ENCODE data around the gene TFPI2.

The TFPI2 gene

GRCh38 chr7:93855797-93856196 lies 34.8 kb downstream of the TFPI2 start:
- TF ChIP-seq POLR2AphosphoS5 (IDR thresholded peaks at IDR 0.05; ENCODE audit: low read depth) (no peak), CTCF (IDR thresholded peaks at IDR 0.05; ENCODE audit: insufficient read depth, low read length) (no peak), SPI1 (IDR thresholded peaks at IDR 0.05; ENCODE audit: borderline replicate concordance, low read depth) (no peak), GABPA (IDR thresholded peaks at IDR 0.05; ENCODE audit: low read depth) (no peak)
- TF ChIP-seq, protein P1, sequence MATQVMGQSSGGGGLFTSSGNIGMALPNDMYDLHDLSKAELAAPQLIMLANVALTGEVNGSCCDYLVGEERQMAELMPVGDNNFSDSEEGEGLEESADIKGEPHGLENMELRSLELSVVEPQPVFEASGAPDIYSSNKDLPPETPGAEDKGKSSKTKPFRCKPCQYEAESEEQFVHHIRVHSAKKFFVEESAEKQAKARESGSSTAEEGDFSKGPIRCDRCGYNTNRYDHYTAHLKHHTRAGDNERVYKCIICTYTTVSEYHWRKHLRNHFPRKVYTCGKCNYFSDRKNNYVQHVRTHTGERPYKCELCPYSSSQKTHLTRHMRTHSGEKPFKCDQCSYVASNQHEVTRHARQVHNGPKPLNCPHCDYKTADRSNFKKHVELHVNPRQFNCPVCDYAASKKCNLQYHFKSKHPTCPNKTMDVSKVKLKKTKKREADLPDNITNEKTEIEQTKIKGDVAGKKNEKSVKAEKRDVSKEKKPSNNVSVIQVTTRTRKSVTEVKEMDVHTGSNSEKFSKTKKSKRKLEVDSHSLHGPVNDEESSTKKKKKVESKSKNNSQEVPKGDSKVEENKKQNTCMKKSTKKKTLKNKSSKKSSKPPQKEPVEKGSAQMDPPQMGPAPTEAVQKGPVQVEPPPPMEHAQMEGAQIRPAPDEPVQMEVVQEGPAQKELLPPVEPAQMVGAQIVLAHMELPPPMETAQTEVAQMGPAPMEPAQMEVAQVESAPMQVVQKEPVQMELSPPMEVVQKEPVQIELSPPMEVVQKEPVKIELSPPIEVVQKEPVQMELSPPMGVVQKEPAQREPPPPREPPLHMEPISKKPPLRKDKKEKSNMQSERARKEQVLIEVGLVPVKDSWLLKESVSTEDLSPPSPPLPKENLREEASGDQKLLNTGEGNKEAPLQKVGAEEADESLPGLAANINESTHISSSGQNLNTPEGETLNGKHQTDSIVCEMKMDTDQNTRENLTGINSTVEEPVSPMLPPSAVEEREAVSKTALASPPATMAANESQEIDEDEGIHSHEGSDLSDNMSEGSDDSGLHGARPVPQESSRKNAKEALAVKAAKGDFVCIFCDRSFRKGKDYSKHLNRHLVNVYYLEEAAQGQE (IDR thresholded peaks at IDR 0.05; ENCODE audit: insufficient replicate concordance, low read depth), result no peak
- Histone ChIP-seq H3K27ac (replicated peaks) (no peak overlapping the region), H3K4me3 (replicated peaks; ENCODE audit: insufficient read depth, low read length) (no peak overlapping the region), H3K27me3 (ENCODE audit: insufficient read depth, poor library complexity, severe bottlenecking) (no peaks in the 10 kb centered on the region)
- DNase-seq (ENCODE audit: low read depth in 1 of 2, low spot score in 1 of 2), result no peak

- no peak overlapping the region for H3K4me3 ChIP-seq (replicated peaks; ENCODE audit: insufficient read depth, low read length)
- no peaks in the 10 kb centered on the region for H3K27me3 ChIP-seq (ENCODE audit: insufficient read depth, poor library complexity, severe bottlenecking)
- no peak for DNase-seq (ENCODE audit: low read depth in 1 of 2, low spot score in 1 of 2)
- H3K27ac ChIP-seq (replicated peaks), result no peak overlapping the region
- TF ChIP-seq POLR2AphosphoS5 (IDR thresholded peaks at IDR 0.05; ENCODE audit: low read depth) (no peak), CTCF (IDR thresholded peaks at IDR 0.05; ENCODE audit: insufficient read depth, low read length) (no peak), GABPA (IDR thresholded peaks at IDR 0.05; ENCODE audit: low read depth) (no peak), SPI1 (IDR thresholded peaks at IDR 0.05; ENCODE audit: borderline replicate concordance, low read depth) (no peak)
- TF ChIP-seq, protein P1 (IDR thresholded peaks at IDR 0.05; ENCODE audit: insufficient replicate concordance, low read depth), result no peak
These were observed 36.1 kb downstream of the TFPI2 start for GRCh38 chr7:93854480-93854879.

GRCh38 chr7:93851536-93851935 lies 39.0 kb downstream of the TFPI2 start:
- Histone ChIP-seq H3K27ac (replicated peaks) (no peak overlapping the region), H3K4me3 (replicated peaks; ENCODE audit: insufficient read depth, low read length) (no peak overlapping the region), H3K27me3 (ENCODE audit: insufficient read depth, poor library complexity, severe bottlenecking) (no peaks in the 10 kb centered on the region)
- no peak for TF ChIP-seq POLR2AphosphoS5 (IDR thresholded peaks at IDR 0.05; ENCODE audit: low read depth)
- TF ChIP-seq, protein P1 (IDR thresholded peaks at IDR 0.05; ENCODE audit: insufficient replicate concordance, low read depth), result no peak
- no peak for TF ChIP-seq CTCF (IDR thresholded peaks at IDR 0.05; ENCODE audit: insufficient read depth, low read length)
- TF ChIP-seq GABPA (IDR thresholded peaks at IDR 0.05; ENCODE audit: low read depth), result no peak
- TF ChIP-seq SPI1 (IDR thresholded peaks at IDR 0.05; ENCODE audit: borderline replicate concordance, low read depth), result no peak
- no peak for DNase-seq (ENCODE audit: low read depth in 1 of 2, low spot score in 1 of 2)

Data from HL-60 (cell line).